Astrocyte (in vitro differentiated cells and primary cell): Measurements from ENCODE around the gene SLC5A6. TPM values are rescaled to one million over a fixed set of nuclear protein-coding genes. Genes with fewer than 3 reads are reported as not detected.

Experiments
- DNase-seq: peaks from one replicate; pipeline ENCODE4 v3.0.0-alpha.2; 2010; ENCODE audit warnings: low read depth
- FAIRE-seq: peaks from 2 replicates; lab custom pipeline; 2011; peaks lifted over from hg19 to GRCh38; lab: Jason Lieb, UNC
- H2AFZ ChIP-seq: 2 replicates; pipeline ENCODE4 v1.6.0; 2012; ENCODE audit warnings: low read depth, low read length, inconsistent platforms
- H3K27ac ChIP-seq: 2 replicates; pipeline ENCODE4 v1.5.1; 2011; ENCODE audit warnings: low read depth, low read length, inconsistent platforms
- H3K27me3 ChIP-seq: 2 replicates; pipeline ENCODE4 v1.6.0; 2011; ENCODE audit warnings: low read length, inconsistent platforms; ENCODE audit not compliant: insufficient read depth
- H3K36me3 ChIP-seq: 2 replicates; pipeline ENCODE4 v1.5.1; 2011; ENCODE audit warnings: low read length, inconsistent platforms; ENCODE audit not compliant: insufficient read depth
- H3K4me1 ChIP-seq: 2 replicates; pipeline ENCODE4 v1.5.1; 2011; ENCODE audit warnings: low read length, inconsistent platforms; ENCODE audit not compliant: insufficient read depth
- H3K4me2 ChIP-seq: 2 replicates; pipeline ENCODE4 v1.6.0; 2012; ENCODE audit warnings: low read length, inconsistent platforms
- H3K4me3 ChIP-seq: 2 replicates; pipeline ENCODE4 v1.5.1; 2011; ENCODE audit warnings: low read depth, mild to moderate bottlenecking, low read length, inconsistent platforms; ENCODE audit not compliant: insufficient read depth
- H3K79me2 ChIP-seq: 2 replicates; pipeline ENCODE4 v1.6.0; 2012; ENCODE audit warnings: mild to moderate bottlenecking, low read length, inconsistent platforms; ENCODE audit not compliant: insufficient read depth
- H3K9ac ChIP-seq: 2 replicates; pipeline ENCODE4 v1.6.0; 2012; ENCODE audit warnings: mild to moderate bottlenecking, low read length, inconsistent platforms
- H3K9me3 ChIP-seq: 2 replicates; pipeline ENCODE4 v1.5.1; 2012; ENCODE audit warnings: low read depth, mild to moderate bottlenecking, low read length, inconsistent platforms; ENCODE audit not compliant: insufficient read depth
- H4K20me1 ChIP-seq: 2 replicates; pipeline ENCODE4 v1.6.0; 2012; ENCODE audit warnings: low read length, inconsistent platforms; ENCODE audit not compliant: insufficient read depth
- H3K27ac Mint-ChIP-seq: one replicate; pipeline ENCODE4 v1.8.0; 2021; ENCODE audit warnings: mild to moderate bottlenecking, mixed read lengths; ENCODE audit not compliant: unreplicated experiment
- H3K27me3 Mint-ChIP-seq: one replicate; pipeline ENCODE4 v1.8.0; 2021; ENCODE audit warnings: low read depth, mixed read lengths; ENCODE audit not compliant: unreplicated experiment
- H3K36me3 Mint-ChIP-seq: one replicate; pipeline ENCODE4 v1.8.0; 2021; ENCODE audit warnings: low read depth, mixed read lengths; ENCODE audit not compliant: unreplicated experiment
- H3K4me1 Mint-ChIP-seq: one replicate; pipeline ENCODE4 v1.8.0; 2021; ENCODE audit warnings: low read depth, mixed read lengths; ENCODE audit not compliant: unreplicated experiment
- H3K4me3 Mint-ChIP-seq: one replicate; pipeline ENCODE4 v1.8.0; 2021; ENCODE audit warnings: mild to moderate bottlenecking, moderate library complexity, mixed read lengths; ENCODE audit not compliant: unreplicated experiment
- H3K9me3 Mint-ChIP-seq: one replicate; pipeline ENCODE4 v1.8.0; 2021; ENCODE audit warnings: mild to moderate bottlenecking, mixed read lengths; ENCODE audit not compliant: unreplicated experiment
- EZH2 ChIP-seq: IDR thresholded peaks from 2 replicates; pipeline ENCODE4 v1.6.1; 2012; ENCODE audit warnings: mild to moderate bottlenecking, low read length, inconsistent platforms; ENCODE audit not compliant: insufficient read depth
- total RNA-seq: library from RNA; stranded (reverse); gene quantifications from 2 replicates; pipeline ENCODE4 v1.2.1, GENCODE V29; 2021
- TF ChIP-seq, protein P1 (sequence below): IDR thresholded peaks from 2 replicates; pipeline ENCODE4 v1.5.1; 2011; ENCODE audit warnings: low read depth, mild to moderate bottlenecking, inconsistent platforms, low read length, moderate library complexity; ENCODE audit not compliant: insufficient read depth

SLC5A6 gene
- total RNA-seq, 1 donor from 2014 or later = 54.0 TPM

DNA sequence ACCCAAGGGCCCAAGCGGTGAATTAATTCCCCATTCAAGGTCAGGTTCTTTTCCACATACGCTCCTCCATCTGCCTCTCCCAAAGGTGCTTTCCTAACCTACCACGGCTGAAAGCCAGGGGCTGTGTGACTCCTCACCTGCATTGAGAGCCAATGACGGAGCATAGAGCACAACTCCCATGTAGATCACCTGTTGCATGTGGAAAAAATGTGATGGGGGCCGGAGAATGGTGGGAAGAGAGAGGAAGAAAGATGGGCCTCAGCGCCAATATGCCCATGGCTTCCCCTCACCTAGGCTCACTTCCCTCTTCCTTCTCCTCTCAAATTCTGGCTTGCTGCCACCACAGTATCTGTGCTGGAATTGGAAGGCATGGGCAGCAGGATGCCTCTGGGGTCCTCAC is 5.7 kb downstream of the SLC5A6 start:
- Mint-ChIP-seq H3K27me3 (no peaks in the 10 kb centered on the region), H3K27ac (no peak overlapping the region), H3K4me1 (peaks cover 10% of the 10 kb centered on the region), H3K36me3 (peaks cover 41% of the 10 kb centered on the region), H3K9me3 (no peaks in the 10 kb centered on the region), H3K4me3 (no peak overlapping the region)
- Histone ChIP-seq H3K9ac (no peak overlapping the region), H4K20me1 (peaks cover 10% of the 10 kb centered on the region), H3K27me3 (no peaks in the 10 kb centered on the region), H3K27ac (no peak overlapping the region), H3K79me2 (peaks cover 5% of the 10 kb centered on the region), H3K4me2 (no peak overlapping the region), H3K4me3 (no peak overlapping the region), H2AFZ (no peak overlapping the region), H3K36me3 (peaks cover 32% of the 10 kb centered on the region), H3K4me1 (peaks cover 10% of the 10 kb centered on the region), H3K9me3 (no peaks in the 10 kb centered on the region)
- FAIRE-seq (no peak), DNase-seq (no peak)
- no peak for TF ChIP-seq EZH2

GRCh38 chr2:27205206-27205605 is 6.9 kb downstream of the SLC5A6 start:
- peaks cover 7% of the 10 kb centered on the region for H3K4me1 ChIP-seq

DNA sequence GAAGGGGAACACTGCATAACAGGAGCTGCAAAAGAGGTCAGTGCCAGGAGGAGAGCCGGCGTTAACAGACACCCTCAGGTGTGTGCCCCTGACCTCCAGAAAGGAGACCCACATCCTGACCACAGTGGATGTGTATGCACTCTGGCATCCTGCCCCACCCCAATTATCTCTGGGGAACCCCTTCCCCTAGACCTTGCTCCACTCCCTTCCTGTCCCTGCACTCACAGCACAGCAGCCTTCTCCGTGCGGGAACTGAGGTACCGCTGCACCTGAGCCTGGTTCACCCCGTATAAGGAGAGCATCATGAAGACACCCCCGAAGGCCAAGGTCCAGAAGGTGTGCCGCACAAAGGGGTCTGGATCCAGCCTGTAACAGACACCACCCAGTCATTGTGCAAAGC is 7.5 kb downstream of the SLC5A6 start:
- H3K79me2 ChIP-seq = no peaks in the 10 kb centered on the region
- Mint-ChIP-seq H3K27ac (no peak overlapping the region), H3K4me1 (peaks cover 5% of the 10 kb centered on the region), H3K36me3 (peaks cover 47% of the 10 kb centered on the region), H3K4me3 (no peak overlapping the region), H3K27me3 (no peaks in the 10 kb centered on the region), H3K9me3 (no peaks in the 10 kb centered on the region)
- FAIRE-seq = no peak
- H3K9me3 ChIP-seq = no peaks in the 10 kb centered on the region
- H2AFZ ChIP-seq = no peak overlapping the region
- DNase-seq = no peak
- no peaks in the 10 kb centered on the region for H3K27me3 ChIP-seq
- H3K4me2 ChIP-seq = no peak overlapping the region
- H3K27ac ChIP-seq = no peak overlapping the region
- TF ChIP-seq, protein P1, sequence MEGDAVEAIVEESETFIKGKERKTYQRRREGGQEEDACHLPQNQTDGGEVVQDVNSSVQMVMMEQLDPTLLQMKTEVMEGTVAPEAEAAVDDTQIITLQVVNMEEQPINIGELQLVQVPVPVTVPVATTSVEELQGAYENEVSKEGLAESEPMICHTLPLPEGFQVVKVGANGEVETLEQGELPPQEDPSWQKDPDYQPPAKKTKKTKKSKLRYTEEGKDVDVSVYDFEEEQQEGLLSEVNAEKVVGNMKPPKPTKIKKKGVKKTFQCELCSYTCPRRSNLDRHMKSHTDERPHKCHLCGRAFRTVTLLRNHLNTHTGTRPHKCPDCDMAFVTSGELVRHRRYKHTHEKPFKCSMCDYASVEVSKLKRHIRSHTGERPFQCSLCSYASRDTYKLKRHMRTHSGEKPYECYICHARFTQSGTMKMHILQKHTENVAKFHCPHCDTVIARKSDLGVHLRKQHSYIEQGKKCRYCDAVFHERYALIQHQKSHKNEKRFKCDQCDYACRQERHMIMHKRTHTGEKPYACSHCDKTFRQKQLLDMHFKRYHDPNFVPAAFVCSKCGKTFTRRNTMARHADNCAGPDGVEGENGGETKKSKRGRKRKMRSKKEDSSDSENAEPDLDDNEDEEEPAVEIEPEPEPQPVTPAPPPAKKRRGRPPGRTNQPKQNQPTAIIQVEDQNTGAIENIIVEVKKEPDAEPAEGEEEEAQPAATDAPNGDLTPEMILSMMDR = no peak
- no peak for TF ChIP-seq EZH2
- peaks cover 35% of the 10 kb centered on the region for H3K36me3 ChIP-seq
- H3K4me3 ChIP-seq = no peak overlapping the region
- H3K4me1 ChIP-seq = peaks cover 7% of the 10 kb centered on the region
- H3K9ac ChIP-seq = no peak overlapping the region
- peaks cover 10% of the 10 kb centered on the region for H4K20me1 ChIP-seq

More at GRCh38 chr2:27205206-27205605, 6.9 kb downstream of the SLC5A6 start:
- H3K27ac Mint-ChIP-seq = no peak overlapping the region
- H3K79me2 ChIP-seq = no peaks in the 10 kb centered on the region
- no peaks in the 10 kb centered on the region for H3K9me3 Mint-ChIP-seq
- H3K27ac ChIP-seq = no peak overlapping the region
- H3K9ac ChIP-seq = no peak overlapping the region
- H3K4me3 ChIP-seq = no peak overlapping the region
- H3K27me3 ChIP-seq = no peaks in the 10 kb centered on the region
- H4K20me1 ChIP-seq = peaks cover 10% of the 10 kb centered on the region
- peaks cover 43% of the 10 kb centered on the region for H3K36me3 Mint-ChIP-seq
- no peak for DNase-seq
- no peaks in the 10 kb centered on the region for H3K27me3 Mint-ChIP-seq
- peaks cover 10% of the 10 kb centered on the region for H3K4me1 Mint-ChIP-seq
- no peak for TF ChIP-seq EZH2
- TF ChIP-seq, protein P1 = no peak
- no peak overlapping the region for H2AFZ ChIP-seq
- peaks cover 35% of the 10 kb centered on the region for H3K36me3 ChIP-seq
- H3K9me3 ChIP-seq = no peaks in the 10 kb centered on the region
- no peak overlapping the region for H3K4me2 ChIP-seq
- H3K4me3 Mint-ChIP-seq = no peak overlapping the region
- no peak for FAIRE-seq
